Epidermal melanocyte (primary cell): ENCODE measurements around the gene IGFN1.
A peak's percentile ranks its signal among the peaks of the same experiment; 100 is the strongest.
"Not testable (repeated sequence)": the region's sequence is repeated elsewhere in the genome, so short reads cannot be mapped to it uniquely, and the experiment has no call there.

Experiments used
- DNase-seq: peaks from one replicate; pipeline ENCODE4 v3.0.0; 2011; ENCODE audit warnings: low spot score; ENCODE audit not compliant: insufficient read length

The IGFN1 gene

DNA sequence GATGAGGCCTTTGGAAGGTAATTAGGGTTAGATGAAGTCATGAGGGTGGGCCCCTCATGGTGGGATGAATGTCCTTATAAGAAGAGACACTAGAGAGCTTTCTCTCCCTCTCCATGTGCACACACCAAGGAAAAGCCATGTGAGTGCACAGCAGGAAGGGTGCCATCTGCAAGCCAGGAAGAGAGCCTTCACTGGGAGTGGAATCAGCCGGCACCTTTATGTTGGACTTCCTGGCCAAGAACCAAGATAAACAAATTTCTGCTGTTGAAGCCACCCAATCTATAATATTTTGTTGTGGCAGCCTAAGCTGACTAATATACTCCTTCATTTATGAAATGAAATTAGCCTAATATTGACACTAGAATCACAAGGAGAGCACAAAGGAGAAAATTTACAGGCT, 54.5 kb downstream of the IGFN1 start:
- DNase-seq, result no peak

DNA sequence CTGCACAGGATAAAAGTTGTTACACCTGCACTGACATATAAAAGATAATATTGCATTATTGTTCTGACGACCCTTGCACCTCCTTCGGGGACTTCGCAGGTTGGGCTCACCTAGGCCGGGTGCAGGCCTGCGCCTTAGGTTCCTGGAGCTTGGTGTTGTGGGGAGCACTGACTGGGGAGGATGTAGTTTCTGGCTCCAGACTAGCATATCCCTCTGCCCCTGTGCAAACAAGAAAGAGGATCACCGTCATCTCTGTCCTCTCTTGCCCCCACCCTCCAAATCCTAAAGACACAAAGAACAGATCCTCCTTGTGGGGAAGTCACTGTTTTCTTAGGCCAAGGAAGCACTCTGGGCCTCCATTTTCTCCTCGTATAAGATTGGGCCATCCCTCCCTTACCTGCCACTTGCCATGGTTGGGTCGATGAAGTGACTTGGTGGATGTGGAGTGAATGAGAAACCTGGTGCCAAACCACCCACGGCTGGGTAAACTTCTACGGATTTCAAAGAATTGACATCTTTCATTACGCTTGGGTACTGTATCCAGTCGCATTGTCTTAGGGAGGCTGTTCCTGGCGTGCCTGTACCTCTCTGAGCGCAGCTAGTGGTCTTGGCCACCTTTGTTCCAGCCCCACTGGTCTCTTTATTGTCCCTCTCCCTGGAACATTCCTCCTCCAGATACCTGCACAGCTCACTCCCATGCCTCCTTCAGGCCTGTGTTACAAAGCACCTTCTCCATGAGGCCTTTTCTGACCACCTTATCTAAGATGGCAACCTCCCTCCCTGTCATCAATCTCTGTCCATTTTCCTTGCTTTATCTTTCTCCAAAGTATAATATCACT, 58.3 kb downstream of the IGFN1 start:
- no peak for DNase-seq

DNA sequence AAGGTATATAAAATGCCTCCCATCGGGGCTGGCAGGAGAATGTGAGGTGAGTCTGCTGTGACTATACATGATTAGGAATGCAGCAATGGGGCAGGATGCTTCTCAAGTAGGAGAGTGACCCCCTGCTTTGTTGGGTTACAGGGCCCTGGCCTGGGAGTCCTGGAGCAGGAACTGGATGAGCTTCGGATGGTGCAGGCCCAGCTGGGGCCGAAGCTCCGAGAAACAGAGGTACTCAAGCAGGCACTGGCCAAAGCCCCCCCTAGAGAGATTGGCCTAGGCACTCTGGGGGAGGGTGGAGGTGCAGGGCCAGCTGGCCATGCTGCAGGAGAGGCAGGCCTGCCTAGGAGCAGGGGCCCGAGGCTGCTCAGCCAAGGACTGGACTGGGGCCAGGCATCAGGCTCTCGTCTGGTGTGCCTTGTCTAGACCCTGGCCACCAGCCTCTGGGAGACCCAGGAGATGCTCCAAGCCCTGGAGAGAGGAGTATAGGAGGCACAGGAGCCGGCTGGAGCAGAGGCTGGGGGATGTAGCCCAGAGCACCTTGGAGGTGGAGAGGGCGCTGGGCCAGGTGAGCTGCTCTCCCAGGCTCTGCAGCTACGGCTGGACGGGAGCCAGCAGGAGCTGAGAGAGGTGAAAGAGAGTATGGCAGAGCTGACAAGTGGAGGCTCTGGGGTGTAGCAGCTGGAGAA, 59.8 kb downstream of the IGFN1 start:
- no peak for DNase-seq

DNA sequence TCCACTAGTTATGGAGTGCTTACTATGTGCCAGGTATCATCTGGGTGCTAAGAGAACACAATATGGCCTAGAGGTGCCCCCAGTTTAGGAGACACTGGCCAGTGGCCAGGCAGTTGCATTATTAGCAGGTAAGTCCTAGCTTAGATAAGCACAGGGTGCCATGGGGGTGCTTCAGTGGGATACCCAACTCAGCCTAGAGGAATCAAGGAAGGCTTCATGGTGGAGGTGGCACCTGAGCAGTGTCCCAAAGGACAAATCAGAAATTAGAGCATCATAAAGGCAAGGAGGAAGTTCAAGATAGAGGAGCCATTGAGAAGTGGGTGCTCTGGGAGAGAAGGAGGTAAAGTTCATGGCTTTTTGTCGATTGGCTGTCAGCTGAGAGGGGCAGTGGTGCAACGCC, 60.8 kb downstream of the IGFN1 start:
- no peak for DNase-seq

DNA sequence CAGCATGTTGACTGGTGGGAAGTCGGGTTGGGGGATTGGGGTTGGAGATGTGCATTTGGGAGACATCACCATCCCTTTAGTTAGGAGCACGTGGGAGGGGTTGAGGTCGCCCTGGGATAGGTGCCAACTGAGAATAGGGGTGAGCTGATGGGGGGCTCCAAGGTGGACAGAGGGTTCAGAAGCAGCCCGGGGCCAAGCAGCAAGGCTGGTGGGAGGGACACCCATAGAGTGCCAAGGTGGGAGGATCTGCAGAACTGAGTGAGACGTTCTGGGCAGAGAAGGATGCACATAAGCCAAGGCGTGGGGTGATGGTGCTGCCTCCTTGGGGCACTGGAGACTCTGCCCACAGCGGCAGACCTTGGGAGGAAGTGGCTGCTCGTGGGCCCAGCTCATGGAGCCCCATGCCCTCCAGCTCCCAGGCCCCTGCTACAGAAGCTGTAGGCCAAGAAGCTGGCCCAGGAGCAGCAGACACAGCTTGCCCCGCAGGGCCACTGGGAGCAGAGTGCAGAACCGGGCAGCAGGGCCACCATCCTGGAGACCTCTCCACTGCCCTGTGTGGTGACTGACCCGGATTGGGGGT, 61.3 kb downstream of the IGFN1 start:
- DNase-seq, result no peak

DNA sequence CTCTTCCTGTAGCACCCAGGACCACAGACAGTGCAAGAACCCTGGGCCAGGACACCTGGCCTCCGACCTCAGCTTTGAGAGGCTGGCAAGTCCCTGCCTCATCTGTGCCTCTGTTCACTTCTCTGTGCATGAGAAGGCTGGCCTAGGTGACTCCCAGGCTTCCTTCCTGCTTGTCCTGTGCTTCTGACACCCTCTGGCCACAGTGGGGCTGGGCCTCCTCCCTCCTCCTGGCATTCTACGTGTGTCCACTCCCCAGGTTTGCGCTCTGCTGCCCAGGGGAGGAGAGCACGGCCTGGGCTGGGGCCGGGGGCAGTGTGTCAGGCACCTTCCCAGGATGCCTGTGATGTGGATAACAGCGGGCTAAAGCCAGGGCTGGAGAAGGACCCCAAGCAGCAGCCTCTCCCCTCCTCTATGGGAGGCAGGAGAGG, 62.3 kb downstream of the IGFN1 start:
- DNase-seq, result no peak

DNA sequence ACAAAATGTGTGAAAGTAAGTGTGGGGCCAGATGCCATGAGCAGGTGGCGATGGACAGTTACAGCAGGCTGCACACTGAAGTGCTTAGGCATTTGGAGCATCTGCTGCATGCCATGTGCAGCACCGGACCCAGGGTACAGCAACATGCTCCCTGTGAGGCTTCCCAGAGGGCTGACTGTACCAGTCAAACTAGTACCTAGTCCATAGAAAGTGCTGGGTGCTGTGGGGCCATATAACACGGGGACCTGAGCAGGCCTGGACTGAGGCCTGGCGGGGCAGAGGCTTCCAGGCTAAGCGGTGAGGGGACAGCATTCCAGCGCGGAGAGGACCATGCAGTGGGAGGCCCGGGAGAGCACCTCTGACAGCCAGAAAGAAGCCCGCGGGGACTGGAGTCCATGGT, 62.8 kb downstream of the IGFN1 start:
- no peak for DNase-seq

DNA sequence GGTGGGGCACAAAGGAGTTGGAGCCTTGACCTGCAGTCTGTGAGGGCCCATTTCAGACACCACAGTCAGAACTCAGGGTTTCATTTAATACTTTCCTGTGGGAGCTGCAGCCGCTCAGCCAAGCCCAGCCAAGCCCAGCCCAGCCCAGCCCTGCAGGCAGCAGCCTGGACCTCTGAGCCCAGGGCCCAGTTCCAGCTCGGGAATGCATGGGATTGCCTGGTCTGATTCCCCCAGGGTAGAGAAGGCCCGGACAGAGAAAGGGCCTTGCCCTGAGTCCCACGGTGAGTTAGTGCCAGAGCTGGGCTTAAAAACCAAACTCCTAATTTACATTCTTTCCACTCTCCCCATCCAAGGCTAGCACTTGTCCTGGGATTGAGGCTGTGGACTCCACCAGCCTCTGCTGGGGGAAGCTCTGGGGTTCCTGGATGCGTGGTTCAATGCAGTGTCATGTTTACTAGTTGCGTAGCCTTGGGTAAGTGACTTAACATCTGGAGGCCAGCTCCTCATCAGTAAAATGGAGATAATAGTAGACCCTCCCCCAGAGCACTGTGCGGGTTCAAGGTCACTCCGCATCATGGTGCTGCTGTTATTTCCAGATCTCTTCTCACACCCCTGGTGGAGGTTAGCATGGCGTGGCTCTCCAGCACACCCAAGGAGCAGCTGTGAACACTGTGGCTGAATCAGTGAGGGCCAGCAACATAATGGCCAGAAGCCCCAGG, 63.4 kb downstream of the IGFN1 start:
- no peak for DNase-seq

DNA sequence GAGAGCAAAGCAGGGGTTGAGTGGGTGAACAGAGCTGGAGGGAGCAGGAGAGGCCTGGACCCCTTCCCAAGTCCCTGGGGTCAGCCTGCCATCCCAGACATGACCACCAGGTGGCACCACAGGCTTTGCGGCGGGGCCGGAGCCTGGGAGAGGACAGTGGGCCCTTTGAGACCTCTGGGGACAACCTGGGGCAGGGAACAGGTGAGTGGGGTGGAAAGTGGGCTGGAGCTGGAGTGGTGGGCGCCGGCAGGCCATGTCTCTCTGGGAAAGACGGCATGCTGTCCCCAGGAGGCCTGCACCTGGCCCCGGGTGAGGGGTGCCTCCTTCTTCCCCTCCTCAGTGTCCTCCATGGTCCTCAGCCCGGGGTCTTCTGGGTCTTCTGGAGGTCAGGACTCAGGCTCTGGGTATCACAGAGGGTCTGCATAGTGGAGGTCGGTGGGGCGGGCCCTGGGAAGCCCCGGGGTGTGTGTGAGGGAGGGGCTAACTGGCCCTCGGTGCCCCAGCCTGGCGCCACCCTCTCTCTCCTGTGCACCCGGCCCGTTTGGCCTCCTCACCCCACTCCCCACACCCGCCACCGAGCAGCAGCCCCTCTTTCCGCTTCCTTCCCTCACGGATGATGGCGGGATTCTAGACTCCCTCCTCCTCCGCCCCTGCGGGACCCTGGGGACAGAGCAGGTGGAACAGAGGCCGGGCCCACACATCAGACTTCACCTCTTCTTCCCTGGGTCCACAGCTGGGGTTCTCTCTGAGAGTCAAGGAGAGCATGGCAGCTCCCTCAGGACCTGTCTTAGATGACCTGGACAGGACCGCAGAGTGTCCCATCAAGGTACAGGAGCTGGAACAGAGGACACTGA, 64.2 kb downstream of the IGFN1 start:
- DNase-seq, result peak; percentile 48

DNA sequence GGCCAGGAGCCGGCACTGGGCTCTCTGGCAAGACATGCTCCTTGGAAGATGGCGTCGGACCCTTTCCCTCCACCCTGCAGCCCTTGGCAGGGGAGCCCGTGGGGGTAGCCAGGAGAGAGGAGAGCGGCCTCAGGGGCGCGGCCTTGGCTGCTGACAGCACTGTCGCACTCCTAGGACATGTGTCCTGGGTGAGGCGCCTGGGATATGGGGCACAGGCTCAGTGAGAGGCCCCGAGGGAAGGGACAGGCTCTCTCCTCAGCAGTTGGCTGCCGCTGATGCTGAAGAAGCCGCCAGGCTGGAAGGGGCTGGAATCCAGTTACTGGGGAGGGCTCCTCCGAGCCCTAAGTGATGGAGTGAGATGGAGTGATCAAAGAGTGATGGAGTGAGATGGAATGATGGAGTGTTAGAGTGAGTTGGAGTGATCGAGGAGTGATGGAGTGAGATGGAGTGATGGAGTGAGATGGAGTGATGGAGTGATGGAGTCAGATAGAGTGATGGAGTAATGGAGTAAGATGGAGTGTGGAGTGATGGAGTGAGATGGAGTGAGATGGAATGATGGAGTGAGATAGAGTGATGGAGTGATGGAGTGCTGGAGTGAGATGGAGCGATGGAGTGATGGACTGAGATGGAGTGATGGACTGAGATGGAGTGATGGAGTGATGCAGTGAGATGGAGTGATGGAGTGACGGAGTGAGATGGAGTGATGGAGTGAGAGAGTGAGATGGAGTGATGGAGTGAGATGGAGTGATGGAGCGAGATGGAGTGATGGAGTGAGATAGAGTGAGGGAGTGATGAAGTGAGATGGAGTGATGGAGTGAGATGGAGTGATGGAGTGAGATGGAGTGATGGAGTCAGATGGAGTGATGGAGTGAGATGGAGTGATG, 65.1 kb downstream of the IGFN1 start:
- DNase-seq, result no peak

DNA sequence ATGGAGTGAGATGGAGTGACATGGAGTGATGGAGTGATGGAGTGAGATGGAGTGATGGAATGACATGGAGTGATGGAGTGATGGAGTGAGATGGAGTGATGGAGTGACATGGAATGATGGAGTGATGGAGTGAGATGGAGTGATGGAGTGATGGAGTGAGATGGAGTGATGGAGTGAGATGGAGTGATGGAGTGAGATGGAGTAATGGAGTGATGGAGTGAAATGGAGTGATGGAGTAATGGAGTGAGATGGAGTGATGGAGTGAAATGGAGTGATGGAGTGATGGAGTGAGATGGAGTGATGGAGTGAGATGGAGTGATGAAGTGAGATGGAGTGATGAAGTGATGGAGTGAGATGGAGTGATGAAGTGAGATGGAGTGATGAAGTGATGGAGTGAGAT, 67.5 kb downstream of the IGFN1 start:
- not testable (repeated sequence) for DNase-seq

DNA sequence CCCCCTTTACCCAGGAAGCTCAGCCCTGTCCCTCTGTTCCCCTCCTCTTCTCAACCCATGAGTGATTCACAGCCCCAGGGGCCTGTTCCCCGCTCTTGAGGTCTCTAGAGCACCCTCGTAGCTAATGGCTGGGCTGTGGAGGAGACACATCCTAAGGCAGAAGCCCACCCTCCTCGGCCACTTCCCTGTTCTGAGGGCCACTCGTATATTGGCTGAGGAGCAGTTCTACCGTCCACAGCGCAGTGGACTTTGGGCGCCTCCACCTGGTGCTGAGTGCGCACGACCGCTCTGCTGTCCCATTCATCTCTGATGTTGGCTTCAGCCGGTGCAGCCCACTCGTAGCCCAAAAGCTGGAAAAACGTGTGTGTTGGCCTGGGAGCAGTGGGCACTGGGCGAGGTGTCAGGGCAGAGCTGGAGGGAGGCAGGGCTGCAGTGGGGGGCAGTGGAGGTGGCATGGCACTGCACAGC, 68.2 kb downstream of the IGFN1 start:
- no peak for DNase-seq

DNA sequence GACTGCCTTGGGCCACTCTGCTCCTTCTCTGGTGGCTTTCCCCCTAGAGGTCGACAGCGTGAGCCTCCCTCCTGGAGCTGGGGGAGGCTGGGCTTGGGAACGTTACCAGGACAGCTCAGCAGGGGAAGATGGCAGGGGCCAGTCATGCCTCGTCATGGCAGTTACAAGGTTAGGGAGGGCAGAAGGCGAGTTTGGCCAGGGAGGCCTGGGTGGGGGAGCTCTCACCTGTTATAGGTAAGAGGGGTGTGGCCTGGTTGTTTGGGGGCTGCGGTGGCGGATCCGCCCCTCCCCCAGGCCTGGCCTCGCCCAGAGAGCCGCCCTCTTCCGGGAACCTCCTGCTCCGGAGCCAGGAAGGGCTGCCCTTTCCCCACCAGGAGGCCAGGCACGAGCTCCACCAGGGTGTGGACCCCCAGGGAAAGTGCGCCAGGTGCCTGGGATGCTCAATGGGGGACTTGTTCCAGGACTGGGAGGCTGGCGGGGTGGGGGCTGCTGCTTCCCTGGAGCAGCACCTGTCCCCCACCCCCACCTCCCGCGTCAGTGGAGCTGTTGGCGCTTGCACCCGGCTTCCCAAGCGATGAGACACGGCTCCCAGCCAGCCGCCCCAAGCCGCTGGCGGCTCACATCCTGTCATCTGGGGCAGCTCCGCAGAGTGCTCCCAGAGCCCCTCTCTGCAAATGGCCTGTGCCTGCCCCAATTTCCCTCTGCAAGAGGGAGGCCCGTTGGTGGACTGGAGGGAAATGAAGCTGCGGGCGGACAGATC, 69.0 kb downstream of the IGFN1 start:
- no peak for DNase-seq

DNA sequence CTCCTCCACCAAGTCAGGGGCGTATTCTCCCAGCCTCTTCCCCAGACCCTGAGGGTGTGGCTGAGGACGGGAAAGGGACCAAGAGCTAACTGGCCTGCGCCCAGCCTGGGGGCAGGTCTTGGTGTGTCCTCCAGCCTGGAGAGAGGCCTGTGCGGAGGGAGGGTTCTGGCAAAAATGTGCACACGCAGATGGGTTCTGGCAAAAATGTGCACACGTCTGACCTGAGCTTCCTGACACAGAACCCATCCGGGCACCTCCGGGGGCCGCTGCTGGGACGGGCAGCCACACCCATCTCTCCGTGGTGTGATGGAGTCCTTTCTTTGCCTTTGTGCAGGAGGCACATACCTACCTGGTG, 69.6 kb downstream of the IGFN1 start:
- DNase-seq, result no peak

DNA sequence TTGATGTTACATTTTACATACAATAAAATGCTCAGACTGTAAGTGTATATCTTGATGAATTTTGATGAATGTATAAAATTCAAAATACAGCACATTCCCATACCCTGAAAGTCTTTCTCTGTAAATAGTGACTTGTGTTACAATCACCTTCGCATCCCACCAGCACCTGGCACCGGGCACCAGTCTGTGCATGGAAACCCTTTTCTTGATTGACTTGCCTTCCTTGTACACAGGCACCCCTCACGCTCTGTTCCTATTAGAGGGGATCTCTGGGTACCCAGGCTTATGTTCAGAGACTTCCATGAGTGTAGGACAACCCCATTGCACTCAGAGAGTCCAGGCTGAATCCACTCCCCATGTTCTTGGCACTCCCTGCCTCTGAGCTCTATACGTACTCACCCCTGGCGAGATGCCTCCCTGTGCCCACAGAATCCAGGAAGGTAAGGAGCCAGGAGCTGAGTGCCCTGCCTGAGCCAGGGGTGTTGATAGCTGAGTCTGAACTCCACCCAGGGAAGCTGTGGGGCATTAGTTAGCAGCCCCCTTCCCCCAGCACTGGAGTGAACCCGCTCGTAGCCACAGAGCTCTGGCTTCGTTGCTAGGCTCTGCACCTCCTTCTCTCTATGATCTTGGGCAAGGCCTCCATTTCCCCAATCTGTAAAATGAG, 70.2 kb downstream of the IGFN1 start:
- no peak for DNase-seq

DNA sequence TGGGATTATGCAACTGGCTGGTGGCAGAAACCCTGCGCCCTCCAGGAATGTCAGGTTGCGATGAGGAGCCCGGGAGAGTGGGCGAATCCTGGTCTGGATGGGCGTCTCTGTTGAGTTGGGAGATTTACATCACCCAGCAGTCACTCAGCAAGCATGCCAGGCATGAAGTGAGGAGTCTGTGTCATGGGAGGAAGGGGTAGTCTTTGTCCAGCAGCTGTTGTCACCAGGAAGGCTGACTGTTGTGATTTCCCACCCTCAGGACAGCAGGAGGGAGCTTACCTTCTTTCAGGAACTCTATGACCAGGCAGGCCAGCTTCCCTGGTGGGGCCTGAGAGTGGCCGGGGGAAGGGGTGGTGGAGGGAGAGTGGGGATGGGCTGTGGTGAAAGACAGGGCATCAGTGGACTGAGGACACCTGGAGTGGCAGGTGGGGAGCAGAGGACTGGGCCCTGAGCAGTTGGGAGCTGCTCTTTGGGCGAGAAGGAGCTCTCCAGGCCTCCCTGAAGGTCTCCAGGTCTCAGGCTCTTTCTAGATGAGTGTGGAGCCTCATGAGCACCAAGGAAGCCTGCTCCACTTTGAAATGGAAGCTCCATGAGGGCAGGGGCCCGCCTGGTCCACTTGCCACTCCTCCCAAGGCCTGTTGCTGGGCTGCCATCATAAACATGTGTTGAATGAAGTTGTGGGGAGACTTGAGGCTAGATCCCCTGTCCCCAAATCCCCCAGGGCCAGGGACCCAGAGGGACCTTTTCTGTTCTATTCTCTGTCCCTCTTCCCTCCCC, 71.3 kb downstream of the IGFN1 start:
- no peak for DNase-seq

DNA sequence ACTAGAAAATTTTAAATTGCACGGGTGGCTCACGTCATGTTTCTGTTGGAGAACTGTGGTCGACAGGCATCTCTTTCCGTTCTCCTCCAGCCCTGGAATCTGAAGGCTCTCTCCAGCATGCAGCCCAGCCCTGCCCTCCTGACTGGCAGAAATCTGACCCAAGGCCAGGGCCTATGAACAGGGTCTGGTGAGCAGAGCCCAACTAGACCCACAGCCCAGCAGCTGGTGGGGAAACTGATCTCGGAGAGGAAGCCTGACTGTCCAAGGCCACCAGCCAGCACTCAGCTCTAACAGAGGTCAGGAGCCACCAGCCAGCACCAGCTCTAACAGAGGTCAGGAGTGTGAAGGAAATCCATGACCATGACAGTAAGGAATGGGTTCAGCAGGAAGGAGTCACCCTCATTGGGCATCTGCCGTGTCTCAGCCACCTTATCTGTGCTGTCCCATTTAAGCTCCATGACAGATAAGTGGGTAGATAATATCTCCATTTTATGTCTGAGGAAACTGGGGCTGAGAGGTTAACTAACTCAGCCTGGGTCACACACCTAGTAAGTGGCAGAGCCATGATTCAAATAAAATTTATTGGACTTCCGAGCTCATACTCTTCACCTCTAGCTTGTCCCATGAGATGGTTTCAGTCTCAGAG, 72.5 kb downstream of the IGFN1 start:
- no peak for DNase-seq
